MM.1S (cell line): ENCODE measurements around the gene VASH2.
A peak's percentile ranks its signal among the peaks of the same experiment; 100 is the strongest.
"Not testable (repeated sequence)": the region's sequence is repeated elsewhere in the genome, so short reads cannot be mapped to it uniquely, and the experiment has no call there.

Experiments used
- DNase-seq: peaks from one replicate; pipeline ENCODE4 v3.0.0-alpha.2; 2015
- H2AFZ ChIP-seq: fragments of 300-600 bp; sonication (generic); 2 replicates; pipeline ENCODE4 v1.6.0; 2016; ENCODE audit warnings: antibody characterized with exemption, low read length
- H3F3A ChIP-seq: fragments of 300-600 bp; sonication (generic); 2 replicates; pipeline ENCODE4 v1.6.1; 2016; ENCODE audit warnings: mild to moderate bottlenecking, antibody characterized with exemption, low read length, moderate library complexity, mixed read lengths; ENCODE audit not compliant: insufficient read depth
- H3K27ac ChIP-seq: fragments of 300-600 bp; sonication (generic); 2 replicates; pipeline ENCODE4 v1.5.1; 2016; ENCODE audit warnings: mild to moderate bottlenecking, low read length
- H3K27me3 ChIP-seq: fragments of 300-600 bp; sonication (generic); replicated peaks from 2 replicates; pipeline ENCODE4 v1.6.0; 2016; ENCODE audit warnings: low read length; ENCODE audit not compliant: insufficient read depth
- H3K36me3 ChIP-seq: fragments of 300-600 bp; sonication (generic); replicated peaks from 2 replicates; pipeline ENCODE4 v1.6.1; 2016; ENCODE audit warnings: mild to moderate bottlenecking, low read length, mixed read lengths; ENCODE audit not compliant: insufficient read depth
- H3K4me1 ChIP-seq: fragments of 300-600 bp; sonication (generic); 2 replicates; pipeline ENCODE4 v1.6.1; 2016; ENCODE audit warnings: low read length, mixed read lengths
- H3K4me2 ChIP-seq: fragments of 300-600 bp; sonication (generic); 2 replicates; pipeline ENCODE4 v1.6.0; 2016; ENCODE audit warnings: low read depth, low read length
- H3K4me3 ChIP-seq: fragments of 300-600 bp; sonication (generic); 2 replicates; pipeline ENCODE4 v1.5.1; 2016; ENCODE audit warnings: low read length, mixed read lengths
- H3K79me2 ChIP-seq: fragments of 300-600 bp; sonication (generic); 2 replicates; pipeline ENCODE4 v1.6.1; 2016; ENCODE audit warnings: mixed run types, low read length, mixed read lengths
- H3K9ac ChIP-seq: fragments of 300-600 bp; sonication (generic); 2 replicates; pipeline ENCODE4 v1.6.1; 2016; ENCODE audit warnings: low read length, mixed read lengths
- H3K9me2 ChIP-seq: fragments of 300-600 bp; sonication (generic); replicated peaks from 2 replicates; pipeline ENCODE4 v1.6.1; 2016; ENCODE audit warnings: mild to moderate bottlenecking, low read length, mixed read lengths; ENCODE audit not compliant: insufficient read depth
- H3K9me3 ChIP-seq: fragments of 300-600 bp; sonication (generic); replicated peaks from 2 replicates; pipeline ENCODE4 v1.6.1; 2016; ENCODE audit warnings: mild to moderate bottlenecking, low read length, mixed read lengths; ENCODE audit not compliant: insufficient read depth
- H4K20me1 ChIP-seq: fragments of 300-600 bp; sonication (generic); 2 replicates; pipeline ENCODE4 v1.6.1; 2016; ENCODE audit warnings: mild to moderate bottlenecking, low read length, moderate library complexity, mixed read lengths; ENCODE audit not compliant: insufficient read depth
- EZH2 ChIP-seq: fragments of 300-600 bp; sonication (generic); optimal IDR thresholded peaks from 2 replicates; pipeline ENCODE3; 2017; ENCODE audit warnings: low read depth, mild to moderate bottlenecking, antibody characterized with exemption, low read length, mixed read lengths
- EZH2phosphoT487 ChIP-seq: fragments of 300-600 bp; sonication (generic); IDR thresholded peaks from 2 replicates; pipeline ENCODE4 v1.6.1; 2018; ENCODE audit warnings: antibody characterized with exemption, low read length
- TF ChIP-seq, protein P1 (sequence below): fragments of 300-600 bp; sonication (generic); IDR thresholded peaks from 2 replicates; pipeline ENCODE4 v1.5.1; 2016; ENCODE audit warnings: antibody characterized with exemption, low read length, mixed read lengths

VASH2 gene

DNA sequence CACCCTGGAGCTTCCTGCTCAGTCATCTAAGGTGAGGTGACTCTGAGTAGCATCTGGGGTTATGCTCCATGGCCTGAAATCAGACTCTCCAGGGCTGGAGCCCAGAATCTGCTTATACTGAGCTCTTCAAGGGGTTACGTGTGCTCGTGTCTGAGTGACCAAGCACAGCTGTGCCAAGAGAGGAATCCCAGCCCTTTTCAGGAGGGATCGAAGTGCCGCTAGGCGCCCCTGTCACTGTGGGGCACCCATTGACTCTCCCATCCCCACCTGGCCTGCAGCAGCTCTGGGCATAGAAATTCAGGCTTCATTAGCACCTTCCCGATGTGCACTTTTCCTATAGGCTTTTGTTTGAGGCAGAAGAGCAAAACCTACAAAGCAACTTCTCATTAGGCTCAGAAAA lies 13.8 kb downstream of the VASH2 start:
- TF ChIP-seq EZH2phosphoT487: no peak
- TF ChIP-seq, protein P1, sequence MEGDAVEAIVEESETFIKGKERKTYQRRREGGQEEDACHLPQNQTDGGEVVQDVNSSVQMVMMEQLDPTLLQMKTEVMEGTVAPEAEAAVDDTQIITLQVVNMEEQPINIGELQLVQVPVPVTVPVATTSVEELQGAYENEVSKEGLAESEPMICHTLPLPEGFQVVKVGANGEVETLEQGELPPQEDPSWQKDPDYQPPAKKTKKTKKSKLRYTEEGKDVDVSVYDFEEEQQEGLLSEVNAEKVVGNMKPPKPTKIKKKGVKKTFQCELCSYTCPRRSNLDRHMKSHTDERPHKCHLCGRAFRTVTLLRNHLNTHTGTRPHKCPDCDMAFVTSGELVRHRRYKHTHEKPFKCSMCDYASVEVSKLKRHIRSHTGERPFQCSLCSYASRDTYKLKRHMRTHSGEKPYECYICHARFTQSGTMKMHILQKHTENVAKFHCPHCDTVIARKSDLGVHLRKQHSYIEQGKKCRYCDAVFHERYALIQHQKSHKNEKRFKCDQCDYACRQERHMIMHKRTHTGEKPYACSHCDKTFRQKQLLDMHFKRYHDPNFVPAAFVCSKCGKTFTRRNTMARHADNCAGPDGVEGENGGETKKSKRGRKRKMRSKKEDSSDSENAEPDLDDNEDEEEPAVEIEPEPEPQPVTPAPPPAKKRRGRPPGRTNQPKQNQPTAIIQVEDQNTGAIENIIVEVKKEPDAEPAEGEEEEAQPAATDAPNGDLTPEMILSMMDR: no peak
- TF ChIP-seq EZH2: no peak
- H3F3A ChIP-seq: peaks cover 8% of the 10 kb centered on the region
- H3K9me3 ChIP-seq: no peaks in the 10 kb centered on the region
- H3K27me3 ChIP-seq: no peaks in the 10 kb centered on the region
- H3K27ac ChIP-seq: no peak overlapping the region
- H3K4me3 ChIP-seq: no peak overlapping the region
- H2AFZ ChIP-seq: no peak overlapping the region
- H3K36me3 ChIP-seq: no peaks in the 10 kb centered on the region
- no peak overlapping the region for H3K4me2 ChIP-seq
- H3K4me1 ChIP-seq: peaks cover 16% of the 10 kb centered on the region
- H4K20me1 ChIP-seq: no peaks in the 10 kb centered on the region
- H3K9me2 ChIP-seq: no peaks in the 10 kb centered on the region
- no peak overlapping the region for H3K9ac ChIP-seq
- no peak for DNase-seq
- no peaks in the 10 kb centered on the region for H3K79me2 ChIP-seq

DNA sequence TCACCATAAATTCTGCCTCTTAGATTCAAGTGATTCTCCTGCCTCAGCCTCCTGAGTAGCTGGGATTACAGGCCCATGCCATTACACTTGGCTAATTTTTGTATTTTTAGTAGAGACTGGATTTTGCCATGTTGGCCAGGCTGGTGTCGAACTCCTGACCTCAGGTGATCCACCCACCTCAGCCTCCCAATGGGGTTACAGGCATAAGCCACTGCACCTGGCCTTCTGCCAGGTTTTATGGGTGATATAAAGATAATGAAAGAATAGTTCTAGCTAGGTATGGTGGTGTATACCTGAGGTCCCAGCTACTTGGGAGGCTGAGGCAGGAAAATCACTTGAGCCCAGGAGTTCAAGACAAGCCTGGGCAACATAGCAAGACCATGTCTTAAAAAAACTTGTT lies 14.7 kb downstream of the VASH2 start:
- not testable (repeated sequence) for H3K79me2 ChIP-seq, H3K36me3 ChIP-seq, H2AFZ ChIP-seq, H3K9me2 ChIP-seq, H3K4me3 ChIP-seq, DNase-seq, H3F3A ChIP-seq, H3K27ac ChIP-seq, H3K9ac ChIP-seq, H3K27me3 ChIP-seq, H3K9me3 ChIP-seq, H3K4me2 ChIP-seq, H4K20me1 ChIP-seq
- peaks cover 16% of the 10 kb centered on the region for H3K4me1 ChIP-seq

DNA sequence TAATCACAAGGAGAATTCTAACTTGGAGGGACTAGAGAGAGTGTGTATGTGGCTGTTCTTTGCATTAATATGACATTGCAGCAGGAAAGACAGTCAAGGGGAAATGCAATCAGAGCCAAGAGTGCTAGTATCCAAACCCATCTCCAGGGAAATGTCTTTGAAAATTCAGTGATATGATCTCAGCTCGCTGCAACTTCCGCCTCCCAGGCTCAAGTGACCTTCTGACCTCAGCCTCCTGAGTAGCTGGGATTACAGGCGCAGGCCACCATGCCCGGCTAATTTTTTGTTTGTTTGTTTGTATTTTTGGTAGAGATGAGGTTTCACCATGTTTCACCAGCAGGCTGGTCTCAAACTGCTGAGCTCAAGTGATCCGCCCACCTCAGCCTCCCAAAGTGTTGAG lies 16.3 kb downstream of the VASH2 start:
- DNase-seq: no peak
- Histone ChIP-seq H3K27me3 (no peaks in the 10 kb centered on the region), H4K20me1 (no peaks in the 10 kb centered on the region), H3K9me3 (no peaks in the 10 kb centered on the region), H3K4me3 (no peak overlapping the region), H3K27ac (no peak overlapping the region), H3K4me1 (peaks cover 16% of the 10 kb centered on the region), H3K79me2 (no peaks in the 10 kb centered on the region), H3K4me2 (no peak overlapping the region), H3F3A (peaks cover 8% of the 10 kb centered on the region), H3K9me2 (no peaks in the 10 kb centered on the region), H3K9ac (no peak overlapping the region), H3K36me3 (no peaks in the 10 kb centered on the region), H2AFZ (no peak overlapping the region)
- TF ChIP-seq EZH2phosphoT487 (no peak), EZH2 (no peak)
- TF ChIP-seq, protein P1: no peak

DNA sequence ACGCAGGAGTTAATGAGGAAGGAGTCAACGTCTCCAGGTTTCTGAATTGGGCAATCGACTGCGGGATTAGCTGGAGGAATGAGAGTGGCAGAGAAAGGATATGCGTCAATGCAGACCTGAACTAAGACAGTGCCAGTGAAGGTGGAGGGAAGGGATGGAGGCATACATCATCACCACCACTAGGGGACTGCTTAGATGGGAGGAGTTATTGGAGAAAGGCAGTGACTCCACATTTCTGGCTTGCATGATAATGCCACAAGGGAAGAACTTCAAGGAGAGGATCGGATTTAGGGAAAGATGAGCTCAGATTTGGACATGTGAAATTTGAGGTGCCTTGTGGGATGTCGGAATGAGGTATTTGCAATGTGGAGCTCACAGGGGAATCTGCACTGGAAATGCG lies 17.5 kb downstream of the VASH2 start:
- Histone ChIP-seq H3K9ac (no peak overlapping the region), H4K20me1 (no peaks in the 10 kb centered on the region), H3K79me2 (no peaks in the 10 kb centered on the region), H3F3A (peaks cover 8% of the 10 kb centered on the region), H3K4me2 (peak overlapping the region; percentile 35), H3K4me1 (peaks cover 16% of the 10 kb centered on the region), H3K9me3 (no peaks in the 10 kb centered on the region), H3K27ac (peak overlapping the region; percentile 16; the same call in 1 of the 2 replicates), H3K36me3 (no peaks in the 10 kb centered on the region), H3K4me3 (no peak overlapping the region), H3K9me2 (no peaks in the 10 kb centered on the region), H2AFZ (no peak overlapping the region), H3K27me3 (no peaks in the 10 kb centered on the region)
- TF ChIP-seq EZH2 (no peak), EZH2phosphoT487 (no peak)
- TF ChIP-seq, protein P1: peak; percentile 63
- no peak for DNase-seq
